IMR-90 (cell line): ENCODE measurements around the gene BCAR1. TPM values are rescaled to one million over a fixed set of nuclear protein-coding genes. Genes with fewer than 3 reads are reported as not detected.

Experiments used
- ATAC-seq: fragments of 200-7000 bp; cut with Tn5 transposase; 2 replicates; pipeline ENCODE4 v1.9.1; 2020; ENCODE audit warnings: low read depth, mild to moderate bottlenecking, moderate library complexity
- BruUV-seq: library from RNA; stranded (reverse); fragments of 400-500 nt; replicated peaks from 2 replicates; lab custom pipeline; 2021; lab: Mats Ljungman, UMichigan
- CTCF ChIA-PET: fragments of 300-600 bp; formaldehyde crosslinking; extraction: SDS; loops from one replicate; lab custom pipeline; 2021; ENCODE audit warnings: antibody characterized with exemption; lab: Yijun Ruan, JAX
- POLR2A ChIA-PET: fragments of 300-600 bp; sonication (Branson Sonifier 250); formaldehyde crosslinking; loops from one replicate; lab custom pipeline; 2022; ENCODE audit warnings: antibody characterized with exemption; ENCODE audit not compliant: unreplicated experiment; lab: Charles Lee
- DNase-seq: peaks from one replicate; pipeline ENCODE4 v3.0.0; 2013
- H2AFZ ChIP-seq: replicated peaks from 2 replicates; pipeline ENCODE3; 2013; ENCODE audit warnings: low read length, mild to moderate bottlenecking; ENCODE audit not compliant: poor library complexity
- H2AK5ac ChIP-seq: 2 replicates; pipeline ENCODE4 v1.6.1; 2013; ENCODE audit warnings: low read depth, low read length, inconsistent platforms
- H2AK9ac ChIP-seq: replicated peaks from 2 replicates; pipeline ENCODE3; 2013; ENCODE audit warnings: mild to moderate bottlenecking, low read depth, low read length, moderate library complexity; ENCODE audit not compliant: poor library complexity
- H2BK120ac ChIP-seq: 2 replicates; pipeline ENCODE4 v1.6.1; 2013; ENCODE audit warnings: low read depth, low read length, inconsistent platforms
- H2BK15ac ChIP-seq: 3 replicates; pipeline ENCODE4 v1.6.1; 2013; ENCODE audit warnings: low read depth, low read length, inconsistent platforms
- H2BK20ac ChIP-seq: 2 replicates; pipeline ENCODE4 v1.6.1; 2013; ENCODE audit warnings: low read depth, mild to moderate bottlenecking, inconsistent platforms, low read length, moderate library complexity
- H2BK5ac ChIP-seq: 2 replicates; pipeline ENCODE4 v1.6.1; 2013; ENCODE audit warnings: mild to moderate bottlenecking, low read depth, low read length, inconsistent platforms; ENCODE audit not compliant: poor library complexity, severe bottlenecking
- H3K14ac ChIP-seq: replicated peaks from 2 replicates; pipeline ENCODE4 v1.6.1; 2013; ENCODE audit warnings: low read depth, low read length, inconsistent platforms
- H3K18ac ChIP-seq: 2 replicates; pipeline ENCODE4 v1.6.1; 2013; ENCODE audit warnings: low read depth, low read length, control low read depth
- H3K23ac ChIP-seq: 2 replicates; pipeline ENCODE4 v1.6.1; 2013; ENCODE audit warnings: low read depth, low read length, inconsistent platforms
- H3K27ac ChIP-seq: 2 replicates; pipeline ENCODE4 v1.5.1; 2013; ENCODE audit warnings: mild to moderate bottlenecking, control low read depth, low read length; ENCODE audit not compliant: insufficient read depth
- H3K27me3 ChIP-seq: 2 replicates; pipeline ENCODE4 v1.6.1; 2013; ENCODE audit warnings: low read length; ENCODE audit not compliant: control insufficient read depth, insufficient read depth
- H3K36me3 ChIP-seq: 2 replicates; pipeline ENCODE4 v1.6.1; 2013; ENCODE audit warnings: low read length, mixed read lengths; ENCODE audit not compliant: control insufficient read depth, insufficient read depth
- H3K4ac ChIP-seq: 2 replicates; pipeline ENCODE4 v1.6.1; 2013; ENCODE audit warnings: low read depth, low read length, inconsistent platforms
- H3K4me1 ChIP-seq: 2 replicates; pipeline ENCODE4 v1.6.1; 2013; ENCODE audit warnings: low read length, mixed read lengths; ENCODE audit not compliant: control insufficient read depth, insufficient read depth
- H3K4me2 ChIP-seq: 2 replicates; pipeline ENCODE4 v1.6.1; 2013; ENCODE audit warnings: low read depth, mild to moderate bottlenecking, control low read depth, low read length, moderate library complexity
- H3K4me3 ChIP-seq: 2 replicates; pipeline ENCODE4 v1.5.1; 2013; ENCODE audit warnings: low read depth, mild to moderate bottlenecking, control low read depth, low read length, moderate library complexity; ENCODE audit not compliant: insufficient read depth
- H3K56ac ChIP-seq: 2 replicates; pipeline ENCODE4 v1.6.1; 2013; ENCODE audit warnings: low read length, inconsistent platforms; ENCODE audit not compliant: insufficient read depth; ENCODE audit errors: extremely low read depth
- H3K79me1 ChIP-seq, 2 experiments: 2 replicates each; pipeline ENCODE4 v1.6.1; 2013; ENCODE audit warnings: low read length in 2 of 2, inconsistent platforms in 1 of 2, low read depth in 1 of 2
- H3K9ac ChIP-seq: 2 replicates; pipeline ENCODE4 v1.6.1; 2013; ENCODE audit warnings: low read depth, low read length, control low read depth
- H3K9me1 ChIP-seq: 2 replicates; pipeline ENCODE4 v1.6.1; 2013; ENCODE audit warnings: low read length, inconsistent platforms; ENCODE audit not compliant: insufficient read depth
- H3K9me3 ChIP-seq: 2 replicates; pipeline ENCODE4 v1.6.1; 2013; ENCODE audit warnings: low read length; ENCODE audit not compliant: control insufficient read depth, insufficient read depth
- H4K20me1 ChIP-seq: 2 replicates; pipeline ENCODE4 v1.6.1; 2013; ENCODE audit warnings: low read length, inconsistent platforms; ENCODE audit not compliant: insufficient read depth
- H4K5ac ChIP-seq: 2 replicates; pipeline ENCODE4 v1.6.1; 2013; ENCODE audit warnings: mild to moderate bottlenecking, low read depth, low read length, control low read depth
- H4K8ac ChIP-seq, 2 experiments: 2 replicates each; pipeline ENCODE4 v1.6.1; 2013; ENCODE audit warnings: low read depth in 2 of 2, low read length in 2 of 2, control low read depth in 1 of 2, inconsistent platforms in 1 of 2
- H4K91ac ChIP-seq: 2 replicates; pipeline ENCODE4 v1.6.1; 2013; ENCODE audit warnings: low read depth, low read length, inconsistent platforms; ENCODE audit not compliant: insufficient read depth
- BHLHE40 ChIP-seq: fragments of 150-350 bp; IDR thresholded peaks from 2 replicates; pipeline ENCODE4 v1.6.1; 2016; ENCODE audit warnings: mild to moderate bottlenecking, low read depth, low read length
- CEBPB ChIP-seq: IDR thresholded peaks from 2 replicates; pipeline ENCODE4 v1.6.1; 2012; ENCODE audit warnings: low read depth, low read length, improper control_type of control experiment
- CHD1 ChIP-seq: IDR thresholded peaks from 2 replicates; pipeline ENCODE4 v1.6.1; 2012; ENCODE audit warnings: low read depth, low read length, improper control_type of control experiment
- CTCF ChIP-seq: conservative IDR thresholded peaks from 2 replicates; pipeline ENCODE4 v1.5.1; 2012; ENCODE audit warnings: mild to moderate bottlenecking, low read depth, low read length, improper control_type of control experiment
- ELK1 ChIP-seq: fragments of 150-350 bp; IDR thresholded peaks from 2 replicates; pipeline ENCODE4 v1.6.1; 2016; ENCODE audit warnings: low read depth, mild to moderate bottlenecking, low read length, moderate library complexity, borderline replicate concordance
- MAFK ChIP-seq: IDR thresholded peaks from 2 replicates; pipeline ENCODE4 v1.6.1; 2012; ENCODE audit warnings: low read depth, low read length, improper control_type of control experiment
- MXI1 ChIP-seq: IDR thresholded peaks from 2 replicates; pipeline ENCODE4 v1.6.1; 2012; ENCODE audit warnings: low read depth, mild to moderate bottlenecking, low read length, moderate library complexity, borderline replicate concordance
- SMC3 ChIP-seq: fragments of 150-350 bp; IDR thresholded peaks from 2 replicates; pipeline ENCODE4 v1.6.1; 2016; ENCODE audit warnings: low read depth, mild to moderate bottlenecking, antibody characterized with exemption, low read length, moderate library complexity
- USF2 ChIP-seq: fragments of 150-350 bp; IDR thresholded peaks from 2 replicates; pipeline ENCODE4 v1.6.1; 2017; ENCODE audit warnings: mild to moderate bottlenecking, antibody characterized with exemption, low read length, low read depth
- WGBS, 2 experiments: methylation state at CpG; one replicate each; pipeline versions ENCODE4 v1.1.5 to v1.1.7; 2013; ENCODE audit warnings: missing lambda C conversion rate in 2 of 2; ENCODE audit not compliant: insufficient read length in 1 of 2; ENCODE audit errors: extremely low coverage in 2 of 2; 5-methylcytosine and 5-hydroxymethylcytosine counted together
- dilution Hi-C: fragments of 300-500 bp; cut with HindIII; formaldehyde crosslinking; loops from one replicate; pipeline ENCODE4 v1.14.3; 2018; ENCODE audit warnings: low sequenced_read_pairs; ENCODE audit not compliant: unreplicated experiment
- in situ Hi-C: fragments of 300-500 bp; cut with MboI; formaldehyde crosslinking; loops from 3 replicates; pipeline ENCODE4 v1.14.3; 2019; ENCODE audit warnings: low sequenced_read_pairs, inconsistent platforms, mixed read lengths
- intact Hi-C: fragments of 100-400 bp; cut with micrococcal nuclease; formaldehyde crosslinking; loops from 2 replicates; pipeline ENCODE4 v1.10.0; 2022
- polyA plus RNA-seq, 3 experiments: library from polyadenylated mRNA; depleted of rRNA; stranded (reverse); fragments of >200 nt; gene quantifications; 2 replicates each; pipeline ENCODE4 v1.2.3, GENCODE V29; 2012; ENCODE audit warnings: low replicate concordance in 1 of 3
- total RNA-seq: library from RNA; depleted of rRNA; stranded (reverse); fragments of >200 nt; gene quantifications from 2 replicates; pipeline ENCODE4 v1.2.3, GENCODE V29; 2012

Gene BCAR1
- total and polyA plus RNA-seq, 2 of the 4 experiments (the other 2 are of a cell fraction): 18.1 to 99.4 TPM

- ATAC-seq: no peak
- Histone ChIP-seq H2AK9ac (no peak overlapping the region), H3K4ac (no peak overlapping the region), H2BK20ac (no peak overlapping the region), H3K18ac (no peak overlapping the region), H4K91ac (no peak overlapping the region), H3K4me2 (no peak overlapping the region), H3K4me3 (no peak overlapping the region), H3K9me1 (no peaks in the 10 kb centered on the region), H3K27ac (no peak overlapping the region), H4K8ac (no peak overlapping the region), H3K14ac (no peak overlapping the region), H4K20me1 (no peaks in the 10 kb centered on the region), H3K79me1 (no peaks in the 10 kb centered on the region), H3K56ac (no peak overlapping the region), H3K23ac (no peak overlapping the region), H2BK5ac (no peak overlapping the region), H3K9me3 (no peaks in the 10 kb centered on the region), H3K27me3 (peaks cover 15% of the 10 kb centered on the region; the same call in 1 of the 2 replicates), H3K36me3 (no peaks in the 10 kb centered on the region), H3K4me1 (peaks cover 5% of the 10 kb centered on the region; the same call in 1 of the 2 replicates), H3K9ac (no peak overlapping the region), H4K5ac (no peak overlapping the region), H2AK5ac (no peak overlapping the region), H2AFZ (no peak overlapping the region), H2BK15ac (no peak overlapping the region), H2BK120ac (no peak overlapping the region)
- dilution Hi-C loops: no loop called here
- DNase-seq: no peak
- ChIA-PET POLR2A (no interaction called here), CTCF (no interaction called here)
- no TSS peak for BruUV-seq
- WGBS, 2 experiments: 67% methylated on average over 1 of the region's 4 CpGs; no CpG with 5 or more reads in 1 of the 2 experiments
- intact Hi-C loops: loop anchor here (10.0 kb wide), 1 partner anchor 432 kb away; the partner anchor contains the start of gene ADAT1
- in situ Hi-C loops: no loop called here
- no peak for TF ChIP-seq ELK1
- no peak for TF ChIP-seq CEBPB
- no peak for TF ChIP-seq SMC3
- TF ChIP-seq BHLHE40: no peak
- no peak for TF ChIP-seq USF2
- no peak for TF ChIP-seq MXI1
- no peak for TF ChIP-seq CHD1
- no peak for TF ChIP-seq CTCF
- no peak for TF ChIP-seq MAFK
Measured at GRCh38 chr16:75193265-75193650, 58.2 kb downstream of the BCAR1 start.
